Smooth muscle cell (in vitro differentiated cells): ENCODE measurements around the gene RRP9. TPM values are rescaled to one million over a fixed set of nuclear protein-coding genes. Genes with fewer than 3 reads are reported as not detected.

ENCODE experiments used
- DNase-seq: peaks from one replicate; lab custom pipeline; 2025; ENCODE audit not compliant: unreplicated experiment; lab: John Stamatoyannopoulos, UW
- H2AFZ ChIP-seq: fragments of 200-600 bp; sonication (generic); 2 replicates; pipeline ENCODE4 v1.6.0; 2016; ENCODE audit warnings: antibody characterized with exemption, low read depth, mild to moderate bottlenecking
- H3F3A ChIP-seq: fragments of 200-600 bp; sonication (generic); 2 replicates; pipeline ENCODE4 v1.6.0; 2017; ENCODE audit warnings: antibody characterized with exemption, low read depth
- H3K27ac ChIP-seq: fragments of 200-600 bp; sonication (generic); 2 replicates; pipeline ENCODE4 v1.5.1; 2016; ENCODE audit warnings: low read depth, mild to moderate bottlenecking
- H3K27me3 ChIP-seq: fragments of 200-600 bp; sonication (generic); 2 replicates; pipeline ENCODE4 v1.6.1; 2016; ENCODE audit warnings: low read depth, mild to moderate bottlenecking
- H3K36me3 ChIP-seq: fragments of 200-600 bp; sonication (generic); 2 replicates; pipeline ENCODE4 v1.5.1; 2016; ENCODE audit warnings: low read depth
- H3K4me1 ChIP-seq: fragments of 200-600 bp; sonication (generic); 2 replicates; pipeline ENCODE4 v1.5.1; 2016; ENCODE audit warnings: low read depth
- H3K4me2 ChIP-seq: fragments of 200-600 bp; sonication (generic); 2 replicates; pipeline ENCODE4 v1.6.0; 2016; ENCODE audit warnings: mild to moderate bottlenecking
- H3K4me3 ChIP-seq: fragments of 200-600 bp; sonication (generic); 2 replicates; pipeline ENCODE4 v1.5.1; 2016; ENCODE audit warnings: mild to moderate bottlenecking
- H3K79me2 ChIP-seq: fragments of 200-600 bp; sonication (generic); 2 replicates; pipeline ENCODE4 v1.6.0; 2016; ENCODE audit warnings: low read depth, mild to moderate bottlenecking
- H3K9ac ChIP-seq: fragments of 200-600 bp; sonication (generic); 2 replicates; pipeline ENCODE4 v1.6.0; 2016; ENCODE audit warnings: low read depth
- H3K9me3 ChIP-seq: fragments of 200-600 bp; sonication (generic); replicated peaks from 2 replicates; pipeline ENCODE4 v1.5.1; 2016; ENCODE audit warnings: low read depth
- H4K20me1 ChIP-seq: fragments of 200-600 bp; sonication (generic); 2 replicates; pipeline ENCODE4 v1.6.0; 2016; ENCODE audit warnings: low read depth
- CTCF ChIP-seq: fragments of 200-600 bp; sonication (generic); IDR thresholded peaks from 2 replicates; pipeline ENCODE4 v1.5.1; 2017; ENCODE audit warnings: borderline replicate concordance, mild to moderate bottlenecking, antibody characterized with exemption; ENCODE audit not compliant: insufficient read depth, poor library complexity, severe bottlenecking
- WGBS: methylation state at CpG from one replicate; pipeline ENCODE4 v1.1.7; 2016; ENCODE audit warnings: low lambda C conversion rate; 5-methylcytosine and 5-hydroxymethylcytosine counted together
- polyA plus RNA-seq: library from polyadenylated mRNA; unstranded; fragments of >200 nt; fragmentation: Nextera tagmentation; extraction: Ambion mirVana; gene quantifications from 2 replicates; pipeline ENCODE4 v1.2.1, GENCODE V29; 2016
- total RNA-seq: library from RNA; depleted of rRNA; stranded (reverse); fragments of >200 nt; gene quantifications from 2 replicates; pipeline ENCODE4 v1.2.3, GENCODE V29; 2014

RRP9 gene
- total and polyA plus RNA-seq, 2 experiments from 2014 or later: 13.1 to 23.9 TPM

- Histone ChIP-seq H3K79me2 (peaks cover 34% of the 10 kb centered on the region), H3K27ac (no peak overlapping the region), H3K4me1 (peaks cover 41% of the 10 kb centered on the region), H3K9ac (no peak overlapping the region), H4K20me1 (peaks cover 17% of the 10 kb centered on the region), H3K4me3 (peak overlapping the region; percentile 79), H2AFZ (no peak overlapping the region), H3F3A (peaks cover 11% of the 10 kb centered on the region), H3K4me2 (peak overlapping the region; percentile 86), H3K9me3 (no peaks in the 10 kb centered on the region), H3K27me3 (no peaks in the 10 kb centered on the region), H3K36me3 (no peaks in the 10 kb centered on the region)
- TF ChIP-seq CTCF: no peak
- DNase-seq: no peak
- 83% methylated on average over 6 of the region's 6 CpGs for WGBS
Measured at GRCh38 chr3:51968883-51969678, 27.4 kb upstream of the RRP9 start.

GRCh38 chr3:51968170-51968775, 26.6 kb upstream of the RRP9 start:
- H3K79me2 ChIP-seq: peaks cover 36% of the 10 kb centered on the region
- no peaks in the 10 kb centered on the region for H3K27me3 ChIP-seq
- peak overlapping the region; percentile 79 for H3K4me3 ChIP-seq
- peak overlapping the region; percentile 86 for H3K4me2 ChIP-seq
- H4K20me1 ChIP-seq: peaks cover 26% of the 10 kb centered on the region
- no peak overlapping the region for H3K27ac ChIP-seq
- no peak for TF ChIP-seq CTCF
- H3K9me3 ChIP-seq: no peaks in the 10 kb centered on the region
- peak overlapping the region; percentile 68 for H2AFZ ChIP-seq
- 7% methylated on average over 10 of the region's 11 CpGs for WGBS
- H3K36me3 ChIP-seq: no peaks in the 10 kb centered on the region
- H3K4me1 ChIP-seq: peaks cover 39% of the 10 kb centered on the region
- H3F3A ChIP-seq: peaks cover 11% of the 10 kb centered on the region
- peak overlapping the region; percentile 35 for H3K9ac ChIP-seq
- no peak for DNase-seq

- Histone ChIP-seq H4K20me1 (peaks cover 32% of the 10 kb centered on the region), H3K9me3 (no peaks in the 10 kb centered on the region), H3F3A (peaks cover 11% of the 10 kb centered on the region), H3K27ac (peak within 1 kb of the TSS; percentile 31), H3K79me2 (peaks cover 36% of the 10 kb centered on the region), H3K27me3 (no peaks in the 10 kb centered on the region), H3K4me1 (peaks cover 43% of the 10 kb centered on the region), H2AFZ (peak within 1 kb of the TSS; percentile 68), H3K4me2 (peak within 1 kb of the TSS; percentile 86), H3K36me3 (no peaks in the 10 kb centered on the region), H3K9ac (peak within 1 kb of the TSS; percentile 71), H3K4me3 (peak within 1 kb of the TSS; percentile 79)
- under 1% methylated on average over 53 of the region's 90 CpGs for WGBS
- no peak for TF ChIP-seq CTCF
- DNase-seq: peak; percentile 62
Measured at GRCh38 chr3:51967384-51968169, 25.9 kb upstream of the RRP9 start, which contains the start of gene PCBP4. TSS of gene PCBP4 (minus strand) at chr3:51967454. CDS start at chr3:51961240, 6,214 bp downstream.
